GM12874 (cell line): ENCODE results near the gene FHL1.

ENCODE experiments used
- CTCF ChIP-seq: IDR thresholded peaks from 2 replicates; pipeline ENCODE4 v1.5.1; 2011; ENCODE audit warnings: low read depth, mild to moderate bottlenecking, control low read depth, low read length, moderate library complexity; ENCODE audit not compliant: insufficient read depth

The FHL1 gene

GRCh38 chrX:136147315-136147901, at the start of gene FHL1:
TSS of gene FHL1 (plus strand) at chrX:136147533.
- no peak for TF ChIP-seq CTCF

GRCh38 chrX:136097871-136098805, 49.2 kb upstream of the FHL1 start:
- no peak for TF ChIP-seq CTCF

- TF ChIP-seq CTCF = no peak
These were observed 42.4 kb upstream of the FHL1 start for GRCh38 chrX:136104936-136105335.

GRCh38 chrX:136106920-136107528, 40.3 kb upstream of the FHL1 start:
- TF ChIP-seq CTCF = no peak

GRCh38 chrX:136112286-136112685, 35.0 kb upstream of the FHL1 start:
- no peak for TF ChIP-seq CTCF

GRCh38 chrX:136112778-136113177, 34.6 kb upstream of the FHL1 start:
- TF ChIP-seq CTCF = no peak
